Endothelial cell of umbilical vein (primary cell): ENCODE data around the gene GRIN2D. TPM values are rescaled to one million over a fixed set of nuclear protein-coding genes. Genes with fewer than 3 reads are reported as not detected.

Experiments
- BruUV-seq: library from RNA; stranded (reverse); fragments of 400-500 nt; replicated peaks from 2 replicates; lab custom pipeline; 2021; lab: Mats Ljungman, UMichigan
- CTCF ChIA-PET: fragments of 300-600, 350-600 bp; sonication (Branson Sonifier 250); formaldehyde crosslinking; loops from one replicate; lab custom pipeline; 2021; ENCODE audit warnings: antibody characterized with exemption, inconsistent platforms; lab: Charles Lee
- POLR2A ChIA-PET: fragments of 300-600, 350-600 bp; sonication (Branson Sonifier 250); formaldehyde crosslinking; loops from one replicate; lab custom pipeline; 2021; ENCODE audit warnings: antibody characterized with exemption, inconsistent platforms; lab: Charles Lee
- DNase-seq: peaks from one replicate; pipeline ENCODE4 v3.0.0-alpha.2; 2011; ENCODE audit warnings: low read depth, low spot score
- FAIRE-seq: peaks from 2 replicates; lab custom pipeline; 2011; peaks lifted over from hg19 to GRCh38; lab: Jason Lieb, UNC
- H2AFZ ChIP-seq: 2 replicates; pipeline ENCODE4 v1.6.0; 2012; ENCODE audit warnings: low read depth, low read length, control low read depth, inconsistent platforms
- H3K27ac ChIP-seq: 2 replicates; pipeline ENCODE4 v1.5.1; 2011; ENCODE audit warnings: low read depth, mild to moderate bottlenecking, control low read depth, low read length, moderate library complexity; ENCODE audit not compliant: insufficient read depth
- H3K27me3 ChIP-seq, 2 experiments: 2 replicates each; pipeline versions ENCODE4 v1.6.0 to v1.6.1; 2011; ENCODE audit warnings: low read length in 2 of 2, mixed read lengths in 1 of 2; ENCODE audit not compliant: control insufficient read depth in 2 of 2, insufficient read depth in 2 of 2
- H3K36me3 ChIP-seq, 2 experiments: 2 replicates in 1 of 2; 3 replicates in 1 of 2; pipeline ENCODE4 v1.5.1; 2011; ENCODE audit warnings: low read length in 2 of 2, mild to moderate bottlenecking in 1 of 2, moderate library complexity in 1 of 2; ENCODE audit not compliant: control insufficient read depth in 2 of 2, insufficient read depth in 2 of 2; ENCODE audit errors: extremely low read depth in 1 of 2
- H3K4me1 ChIP-seq: 3 replicates; pipeline ENCODE4 v1.5.1; 2011; ENCODE audit warnings: mild to moderate bottlenecking, low read length; ENCODE audit not compliant: control insufficient read depth, insufficient read depth; ENCODE audit errors: extremely low read depth
- H3K4me2 ChIP-seq: 2 replicates; pipeline ENCODE4 v1.6.1; 2011; ENCODE audit warnings: low read length, control low read depth, mixed read lengths; ENCODE audit not compliant: insufficient read depth
- H3K4me3 ChIP-seq, 3 experiments: fragments of 200-600 bp in 1 of 3; sonication (generic), shearing (Covaris generic) in 1 of 3; replicated peaks in 1 of 3; 2 replicates each; pipeline ENCODE4 v1.5.1; 2011 to 2016; ENCODE audit warnings: control low read depth in 3 of 3, low read length in 3 of 3, mild to moderate bottlenecking in 2 of 3, inconsistent platforms in 1 of 3, low read depth in 1 of 3, moderate library complexity in 1 of 3; ENCODE audit not compliant: insufficient read depth in 1 of 3
- H3K79me2 ChIP-seq: 2 replicates; pipeline ENCODE4 v1.6.0; 2012; ENCODE audit warnings: low read length, inconsistent platforms; ENCODE audit not compliant: control insufficient read depth, insufficient read depth
- H3K9ac ChIP-seq: replicated peaks from 2 replicates; pipeline ENCODE3; 2011; ENCODE audit warnings: low read length, control low read depth; ENCODE audit not compliant: insufficient read depth; ENCODE audit errors: extremely low read depth
- H3K9me1 ChIP-seq: replicated peaks from 3 replicates; pipeline ENCODE4 v1.6.0; 2011; ENCODE audit warnings: mild to moderate bottlenecking, low read length; ENCODE audit not compliant: control insufficient read depth, insufficient read depth; ENCODE audit errors: extremely low read depth
- H3K9me3 ChIP-seq: replicated peaks from 2 replicates; pipeline ENCODE4 v1.5.1; 2012; ENCODE audit warnings: low read length, inconsistent platforms; ENCODE audit not compliant: control insufficient read depth, insufficient read depth
- H4K20me1 ChIP-seq: replicated peaks from 2 replicates; pipeline ENCODE3; 2011; ENCODE audit warnings: mild to moderate bottlenecking, low read length; ENCODE audit not compliant: control insufficient read depth, insufficient read depth; ENCODE audit errors: extremely low read depth
- EZH2 ChIP-seq: IDR thresholded peaks from 2 replicates; pipeline ENCODE4 v1.6.1; 2012; ENCODE audit warnings: borderline replicate concordance, low read depth, mild to moderate bottlenecking, moderate library complexity, low read length, inconsistent platforms; ENCODE audit not compliant: severe bottlenecking
- FOS ChIP-seq: IDR thresholded peaks from 2 replicates; pipeline ENCODE4 v1.6.1; 2011; ENCODE audit warnings: mild to moderate bottlenecking, low read length, moderate library complexity, borderline replicate concordance; ENCODE audit not compliant: insufficient read depth
- GATA2 ChIP-seq: IDR thresholded peaks from 2 replicates; pipeline ENCODE4 v1.7.0; 2011; ENCODE audit warnings: low read depth, mild to moderate bottlenecking, moderate library complexity, mixed read lengths, low read length; ENCODE audit not compliant: insufficient read length, insufficient read depth
- JUN ChIP-seq: IDR thresholded peaks from 2 replicates; pipeline ENCODE4 v1.6.1; 2011; ENCODE audit warnings: borderline replicate concordance, low read depth; ENCODE audit not compliant: insufficient read length, insufficient read depth
- MYC ChIP-seq: IDR thresholded peaks from one replicate; pipeline ENCODE4 v1.6.1; 2011; ENCODE audit warnings: mild to moderate bottlenecking, low read depth, low read length
- POLR2A ChIP-seq: IDR thresholded peaks from 2 replicates; pipeline ENCODE4 v1.6.1; 2012; ENCODE audit warnings: low read depth, mild to moderate bottlenecking, control low read depth, low read length
- POLR2AphosphoS5 ChIP-seq: IDR thresholded peaks from 2 replicates; pipeline ENCODE4 v1.6.1; 2012; ENCODE audit warnings: low read depth, mild to moderate bottlenecking, control low read depth, low read length, moderate library complexity; ENCODE audit not compliant: insufficient read depth
- dilution Hi-C: fragments of 300-500 bp; cut with MboI; formaldehyde crosslinking; loops from one replicate; pipeline ENCODE4 v1.15.0; 2019; ENCODE audit warnings: low sequenced_read_pairs; ENCODE audit not compliant: extremely low pct_ligation_motif_present
- intact Hi-C: fragments of 100-400 bp; cut with micrococcal nuclease; formaldehyde crosslinking; loops from one replicate; pipeline ENCODE4 v1.10.0; 2022
- polyA plus RNA-seq, 4 experiments: library from polyadenylated mRNA; depleted of rRNA in 3 of 4; stranded (reverse) in 3 of 4; unstranded in 1 of 4; fragments of >200 nt; gene quantifications; 2 replicates each; pipeline versions ENCODE4 v1.2.1 to v1.2.3, GENCODE V29; 2011 to 2012; ENCODE audit warnings: missing spikeins in 1 of 4
- total RNA-seq: library from RNA; stranded (reverse); gene quantifications from 2 replicates; pipeline ENCODE4 v1.2.3, GENCODE V29; 2021
- TF ChIP-seq, protein P1 (sequence below): IDR thresholded peaks from 2 replicates; pipeline ENCODE4 v1.6.1; 2011; ENCODE audit not compliant: insufficient read depth, insufficient read length
- TF ChIP-seq, protein P2 (sequence below), 2 donors: IDR thresholded peaks; 1 replicate in 1 of 2; 2 replicates in 1 of 2; pipeline ENCODE4 v1.5.1; 2011; ENCODE audit warnings: low read length in 2 of 2, mild to moderate bottlenecking in 2 of 2, moderate library complexity in 2 of 2, control low read depth in 1 of 2, inconsistent platforms in 1 of 2, low read depth in 1 of 2; ENCODE audit not compliant: insufficient read depth in 1 of 2; ENCODE audit errors: extremely low read depth in 1 of 2

GRIN2D gene
- total and polyA plus RNA-seq, 2 donors (not counting 3 experiments of a cell fraction or from before 2014, with no cell fraction given), result 0.59 to 2.1 TPM

DNA sequence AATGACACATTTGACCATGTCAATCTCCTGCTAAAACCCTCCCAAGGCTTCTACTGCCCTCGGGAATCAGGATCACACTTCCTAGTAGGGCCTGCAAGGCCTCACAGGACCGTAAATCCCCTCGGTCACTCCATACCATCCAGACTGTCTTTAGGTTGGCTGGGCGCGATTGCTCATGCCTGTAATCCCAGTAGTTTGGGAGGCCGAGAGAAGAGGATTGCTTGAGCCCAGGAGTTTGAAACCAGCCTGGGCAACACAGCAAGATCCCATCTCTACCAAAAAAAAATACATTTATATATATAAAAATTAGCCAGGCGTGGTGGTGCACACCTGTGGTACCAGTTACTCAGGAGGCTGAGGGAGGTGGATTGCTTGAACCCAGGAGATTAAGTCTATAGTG, 44.7 kb upstream of the GRIN2D start:
- H3K9me1 ChIP-seq, result no peaks in the 10 kb centered on the region
- H4K20me1 ChIP-seq, result no peaks in the 10 kb centered on the region
- DNase-seq (no peak), FAIRE-seq (no peak)
- H3K27me3 ChIP-seq, result no peaks in the 10 kb centered on the region
- dilution Hi-C loops, result no loop called here
- H3K9ac ChIP-seq, result no peak overlapping the region
- H3K79me2 ChIP-seq, result no peaks in the 10 kb centered on the region
- H3K9me3 ChIP-seq, result no peaks in the 10 kb centered on the region
- H2AFZ ChIP-seq, result no peak overlapping the region
- H3K4me1 ChIP-seq, result no peaks in the 10 kb centered on the region
- H3K4me3 ChIP-seq, result no peak overlapping the region
- no peaks in the 10 kb centered on the region for H3K36me3 ChIP-seq
- intact Hi-C loops, result no loop called here
- CTCF ChIA-PET, result interaction anchor here (2.8 kb wide), 1 partner anchor 35 kb away, joined by 12 read pairs; no protein-coding TSS in a partner anchor
- POLR2A ChIA-PET, result no interaction called here
- TF ChIP-seq GATA2, result no peak
- TF ChIP-seq, protein P1, sequence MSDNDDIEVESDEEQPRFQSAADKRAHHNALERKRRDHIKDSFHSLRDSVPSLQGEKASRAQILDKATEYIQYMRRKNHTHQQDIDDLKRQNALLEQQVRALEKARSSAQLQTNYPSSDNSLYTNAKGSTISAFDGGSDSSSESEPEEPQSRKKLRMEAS, result no peak
- no peak for TF ChIP-seq FOS
- TF ChIP-seq JUN, result no peak
- TF ChIP-seq, protein P2, sequence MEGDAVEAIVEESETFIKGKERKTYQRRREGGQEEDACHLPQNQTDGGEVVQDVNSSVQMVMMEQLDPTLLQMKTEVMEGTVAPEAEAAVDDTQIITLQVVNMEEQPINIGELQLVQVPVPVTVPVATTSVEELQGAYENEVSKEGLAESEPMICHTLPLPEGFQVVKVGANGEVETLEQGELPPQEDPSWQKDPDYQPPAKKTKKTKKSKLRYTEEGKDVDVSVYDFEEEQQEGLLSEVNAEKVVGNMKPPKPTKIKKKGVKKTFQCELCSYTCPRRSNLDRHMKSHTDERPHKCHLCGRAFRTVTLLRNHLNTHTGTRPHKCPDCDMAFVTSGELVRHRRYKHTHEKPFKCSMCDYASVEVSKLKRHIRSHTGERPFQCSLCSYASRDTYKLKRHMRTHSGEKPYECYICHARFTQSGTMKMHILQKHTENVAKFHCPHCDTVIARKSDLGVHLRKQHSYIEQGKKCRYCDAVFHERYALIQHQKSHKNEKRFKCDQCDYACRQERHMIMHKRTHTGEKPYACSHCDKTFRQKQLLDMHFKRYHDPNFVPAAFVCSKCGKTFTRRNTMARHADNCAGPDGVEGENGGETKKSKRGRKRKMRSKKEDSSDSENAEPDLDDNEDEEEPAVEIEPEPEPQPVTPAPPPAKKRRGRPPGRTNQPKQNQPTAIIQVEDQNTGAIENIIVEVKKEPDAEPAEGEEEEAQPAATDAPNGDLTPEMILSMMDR (IDR thresholded peaks at IDR 0.05; ENCODE audit: extremely low read depth in 1 of 2, insufficient read depth in 1 of 2, low read depth in 1 of 2, low read length in 2 of 2), result no peak
- TF ChIP-seq POLR2A, result no peak
- no peak for TF ChIP-seq POLR2AphosphoS5
- TF ChIP-seq EZH2, result no peak
- no peak for TF ChIP-seq MYC
- H3K4me2 ChIP-seq, result no peak overlapping the region
- H3K27ac ChIP-seq, result no peak overlapping the region
- BruUV-seq, result no TSS peak
